ENCODE data around the gene TRIM47.

The TRIM47 gene

DNA sequence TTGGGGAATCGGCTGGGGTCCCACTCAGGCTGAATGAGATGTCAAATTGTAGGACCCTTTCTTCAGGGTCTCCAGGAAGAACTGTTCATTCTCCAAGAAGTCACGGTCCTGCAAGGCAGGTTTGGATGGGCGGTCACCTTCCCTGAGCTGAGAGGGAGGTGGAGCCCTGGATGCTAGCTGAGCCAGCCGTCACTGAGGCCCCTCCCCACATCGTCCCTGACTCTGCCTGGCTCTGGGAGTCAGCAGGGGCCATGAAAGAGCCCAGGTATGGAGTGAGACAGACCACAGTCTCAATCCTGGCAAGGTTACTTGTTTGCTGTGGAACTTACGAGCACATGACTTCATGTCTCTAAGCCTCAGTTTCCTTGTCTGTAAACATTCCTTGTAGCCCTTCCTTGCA lies 32.3 kb upstream of the TRIM47 start:
- Histone ChIP-seq H3F3A (ENCODE audit: insufficient read depth, low read length) (peaks cover 17% of the 10 kb centered on the region), H3K4me1 (ENCODE audit: low read length) (peaks cover 14% of the 10 kb centered on the region), H3K9ac (ENCODE audit: low read length) (no peak overlapping the region; the same call in 1 of the 2 replicates), H3K27ac (ENCODE audit: low read length) (peak overlapping the region; percentile 68; the same call in 1 of the 2 replicates), H3K9me2 (replicated peaks; ENCODE audit: insufficient read depth, low read length) (no peaks in the 10 kb centered on the region), H3K79me2 (ENCODE audit: low read length) (no peaks in the 10 kb centered on the region), H3K4me3 (ENCODE audit: low read length) (peak overlapping the region; percentile 31; the same call in 1 of the 2 replicates), H2AFZ (ENCODE audit: low read length) (0 out of 2 replicates have a peak overlapping the region, but pooled peaks have one; percentile 52), H3K4me2 (ENCODE audit: low read depth, low read length) (peak overlapping the region; percentile 75; the same call in 1 of the 2 replicates), H3K9me3 (replicated peaks; ENCODE audit: insufficient read depth, low read length) (no peaks in the 10 kb centered on the region), H4K20me1 (ENCODE audit: insufficient read depth, low read length) (no peaks in the 10 kb centered on the region), H3K36me3 (replicated peaks; ENCODE audit: insufficient read depth, low read length) (no peaks in the 10 kb centered on the region), H3K27me3 (replicated peaks; ENCODE audit: insufficient read depth, low read length) (no peaks in the 10 kb centered on the region)
- DNase-seq, result no peak
- TF ChIP-seq, protein P1, sequence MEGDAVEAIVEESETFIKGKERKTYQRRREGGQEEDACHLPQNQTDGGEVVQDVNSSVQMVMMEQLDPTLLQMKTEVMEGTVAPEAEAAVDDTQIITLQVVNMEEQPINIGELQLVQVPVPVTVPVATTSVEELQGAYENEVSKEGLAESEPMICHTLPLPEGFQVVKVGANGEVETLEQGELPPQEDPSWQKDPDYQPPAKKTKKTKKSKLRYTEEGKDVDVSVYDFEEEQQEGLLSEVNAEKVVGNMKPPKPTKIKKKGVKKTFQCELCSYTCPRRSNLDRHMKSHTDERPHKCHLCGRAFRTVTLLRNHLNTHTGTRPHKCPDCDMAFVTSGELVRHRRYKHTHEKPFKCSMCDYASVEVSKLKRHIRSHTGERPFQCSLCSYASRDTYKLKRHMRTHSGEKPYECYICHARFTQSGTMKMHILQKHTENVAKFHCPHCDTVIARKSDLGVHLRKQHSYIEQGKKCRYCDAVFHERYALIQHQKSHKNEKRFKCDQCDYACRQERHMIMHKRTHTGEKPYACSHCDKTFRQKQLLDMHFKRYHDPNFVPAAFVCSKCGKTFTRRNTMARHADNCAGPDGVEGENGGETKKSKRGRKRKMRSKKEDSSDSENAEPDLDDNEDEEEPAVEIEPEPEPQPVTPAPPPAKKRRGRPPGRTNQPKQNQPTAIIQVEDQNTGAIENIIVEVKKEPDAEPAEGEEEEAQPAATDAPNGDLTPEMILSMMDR (IDR thresholded peaks at IDR 0.05; ENCODE audit: low read length), result no peak
- TF ChIP-seq EZH2 (optimal IDR thresholded peaks at IDR 0.05; ENCODE audit: low read depth, low read length) (no peak), EZH2phosphoT487 (IDR thresholded peaks at IDR 0.05; ENCODE audit: low read length) (no peak)

- no peaks in the 10 kb centered on the region for H4K20me1 ChIP-seq (ENCODE audit: insufficient read depth, low read length)
- H2AFZ ChIP-seq (ENCODE audit: low read length), result peak overlapping the region; percentile 52
- TF ChIP-seq, protein P1 (IDR thresholded peaks at IDR 0.05; ENCODE audit: low read length), result no peak
- TF ChIP-seq EZH2 (optimal IDR thresholded peaks at IDR 0.05; ENCODE audit: low read depth, low read length), result no peak
Measured at GRCh38 chr17:75909812-75910274, 31.5 kb upstream of the TRIM47 start.

DNA sequence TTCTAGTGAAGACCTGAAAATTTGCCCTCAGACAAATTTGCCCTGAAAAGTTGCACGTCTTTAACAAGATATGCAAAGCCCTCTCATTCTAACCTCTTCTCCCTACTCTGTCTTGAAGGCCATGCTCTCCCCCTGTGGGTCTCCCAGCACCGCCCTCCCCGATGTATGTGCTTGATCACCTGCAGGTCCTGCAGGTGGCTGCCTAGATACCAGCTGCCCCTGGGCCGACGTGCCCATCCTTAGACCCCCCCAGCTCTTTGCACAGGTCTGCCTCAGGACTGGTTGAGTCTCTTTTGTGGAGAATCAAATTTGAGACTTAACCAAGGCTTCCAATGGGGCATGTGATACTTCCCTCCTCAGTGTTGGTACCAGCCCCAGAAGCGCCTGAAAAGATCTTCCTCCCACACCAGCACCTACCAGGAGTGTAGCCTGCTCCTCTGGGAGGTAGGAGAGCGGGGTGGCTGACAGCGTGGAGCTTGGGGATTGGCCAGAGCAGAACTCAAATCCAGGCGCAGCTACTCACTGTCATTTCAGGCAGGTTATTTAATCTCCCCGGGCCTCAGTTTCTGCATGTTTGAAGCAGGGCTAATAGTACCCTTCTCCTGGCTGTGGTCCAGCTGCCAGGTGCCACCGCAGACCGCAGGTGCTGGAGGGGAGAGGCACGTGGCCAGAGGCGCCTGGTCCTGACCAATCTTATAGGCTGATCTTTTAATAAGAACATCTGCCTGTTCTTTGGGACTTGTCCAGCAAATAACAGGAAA lies 30.9 kb upstream of the TRIM47 start:
- H3F3A ChIP-seq (ENCODE audit: insufficient read depth, low read length), result peaks cover 17% of the 10 kb centered on the region
- H3K9me3 ChIP-seq (replicated peaks; ENCODE audit: insufficient read depth, low read length), result no peaks in the 10 kb centered on the region
- H4K20me1 ChIP-seq (ENCODE audit: insufficient read depth, low read length), result no peaks in the 10 kb centered on the region
- H3K4me1 ChIP-seq (ENCODE audit: low read length), result peaks cover 14% of the 10 kb centered on the region
- TF ChIP-seq, protein P1 (IDR thresholded peaks at IDR 0.05; ENCODE audit: low read length), result no peak
- TF ChIP-seq EZH2 (optimal IDR thresholded peaks at IDR 0.05; ENCODE audit: low read depth, low read length) (no peak), EZH2phosphoT487 (IDR thresholded peaks at IDR 0.05; ENCODE audit: low read length) (no peak)
- peak overlapping the region; percentile 52 for H2AFZ ChIP-seq (ENCODE audit: low read length)
- H3K4me2 ChIP-seq (ENCODE audit: low read depth, low read length), result peak overlapping the region; percentile 75
- no peaks in the 10 kb centered on the region for H3K9me2 ChIP-seq (replicated peaks; ENCODE audit: insufficient read depth, low read length)
- H3K36me3 ChIP-seq (replicated peaks; ENCODE audit: insufficient read depth, low read length), result no peaks in the 10 kb centered on the region
- peak; percentile 84 for DNase-seq
- peak overlapping the region; percentile 31 for H3K4me3 ChIP-seq (ENCODE audit: low read length)
- peak overlapping the region; percentile 48; the same call in 1 of the 2 replicates for H3K9ac ChIP-seq (ENCODE audit: low read length)
- peak overlapping the region; percentile 68; the same call in 1 of the 2 replicates for H3K27ac ChIP-seq (ENCODE audit: low read length)
- peaks cover 3% of the 10 kb centered on the region for H3K79me2 ChIP-seq (ENCODE audit: low read length)
- H3K27me3 ChIP-seq (replicated peaks; ENCODE audit: insufficient read depth, low read length), result no peaks in the 10 kb centered on the region

More at GRCh38 chr17:75909812-75910274, 31.5 kb upstream of the TRIM47 start:
- no peaks in the 10 kb centered on the region for H3K79me2 ChIP-seq (ENCODE audit: low read length)
- H3F3A ChIP-seq (ENCODE audit: insufficient read depth, low read length), result peaks cover 17% of the 10 kb centered on the region
- peak overlapping the region; percentile 48; the same call in 1 of the 2 replicates for H3K9ac ChIP-seq (ENCODE audit: low read length)
- no peaks in the 10 kb centered on the region for H3K36me3 ChIP-seq (replicated peaks; ENCODE audit: insufficient read depth, low read length)
- peak overlapping the region; percentile 68; the same call in 1 of the 2 replicates for H3K27ac ChIP-seq (ENCODE audit: low read length)
- H3K27me3 ChIP-seq (replicated peaks; ENCODE audit: insufficient read depth, low read length), result no peaks in the 10 kb centered on the region
- peak overlapping the region; percentile 75 for H3K4me2 ChIP-seq (ENCODE audit: low read depth, low read length)
- H3K4me3 ChIP-seq (ENCODE audit: low read length), result peak overlapping the region; percentile 31; the same call in 1 of the 2 replicates
- DNase-seq, result no peak
- no peaks in the 10 kb centered on the region for H3K9me2 ChIP-seq (replicated peaks; ENCODE audit: insufficient read depth, low read length)
- H3K4me1 ChIP-seq (ENCODE audit: low read length), result peaks cover 14% of the 10 kb centered on the region
- H3K9me3 ChIP-seq (replicated peaks; ENCODE audit: insufficient read depth, low read length), result no peaks in the 10 kb centered on the region

All from MM.1S (cell line).